WTC11 (cell line): Measurements from ENCODE around the gene PARP12. TPM values are rescaled to one million over a fixed set of nuclear protein-coding genes. Genes with fewer than 3 reads are reported as not detected.

Experiments used
- ATAC-seq: fragments of 200-7000 bp; cut with Tn5 transposase; 2 replicates; pipeline ENCODE4 v1.10.0; 2021; ENCODE audit warnings: mild to moderate bottlenecking, moderate library complexity
- CTCF ChIA-PET: fragments of 300-600 bp; sonication (Branson Sonifier 250); formaldehyde crosslinking; loops from one replicate; lab custom pipeline; 2021; ENCODE audit warnings: antibody characterized with exemption; lab: Charles Lee
- POLR2A ChIA-PET: fragments of 350-600 bp; sonication (Branson Sonifier 250); formaldehyde crosslinking; loops from one replicate; lab custom pipeline; 2021; ENCODE audit warnings: antibody characterized with exemption; lab: Charles Lee
- DNase-seq: peaks from one replicate; pipeline ENCODE4 v3.0.0; 2021; ENCODE audit warnings: low spot score
- H3K27ac Mint-ChIP-seq: 2 replicates; pipeline ENCODE4 v1.8.0; 2021; ENCODE audit warnings: mixed read lengths
- H3K27me3 Mint-ChIP-seq: 2 replicates; pipeline ENCODE4 v1.8.0; 2021; ENCODE audit warnings: low read depth, mild to moderate bottlenecking, moderate library complexity, mixed read lengths
- H3K36me3 Mint-ChIP-seq: 2 replicates; pipeline ENCODE4 v1.8.0; 2021; ENCODE audit warnings: mixed read lengths
- H3K4me1 Mint-ChIP-seq: 2 replicates; pipeline ENCODE4 v1.8.0; 2022; ENCODE audit warnings: mixed read lengths
- H3K4me3 Mint-ChIP-seq: 2 replicates; pipeline ENCODE4 v1.8.0; 2021; ENCODE audit warnings: mild to moderate bottlenecking, moderate library complexity, mixed read lengths
- H3K9me3 Mint-ChIP-seq: 2 replicates; pipeline ENCODE4 v1.8.0; 2021; ENCODE audit warnings: mixed read lengths
- ETV6 ChIP-seq: sonication (generic); formaldehyde crosslinking; IDR thresholded peaks from 2 replicates; pipeline ENCODE4 v1.8.1; 2022; ENCODE audit warnings: mild to moderate bottlenecking, missing genetic modification reagents
- FOXP1 ChIP-seq: sonication (generic); formaldehyde crosslinking; IDR thresholded peaks from 2 replicates; pipeline ENCODE4 v1.8.0; 2022; ENCODE audit warnings: missing genetic modification reagents, mild to moderate bottlenecking, moderate library complexity, borderline replicate concordance
- GABPB1 ChIP-seq: sonication (generic); formaldehyde crosslinking; IDR thresholded peaks from 2 replicates; pipeline ENCODE4 v1.8.1; 2023; ENCODE audit warnings: mild to moderate bottlenecking, missing genetic modification reagents
- JAZF1 ChIP-seq: fragments of 250-450 bp; sonication (Bioruptor Pico); IDR thresholded peaks from 2 replicates; pipeline ENCODE4 v1.9.0; 2021; ENCODE audit warnings: moderate library complexity, mild to moderate bottlenecking, inconsistent platforms
- KAT7 ChIP-seq: sonication (generic); formaldehyde crosslinking; IDR thresholded peaks from 2 replicates; pipeline ENCODE4 v1.8.1; 2023; ENCODE audit warnings: missing genetic modification reagents, mild to moderate bottlenecking, borderline replicate concordance
- TP53 ChIP-seq: sonication (generic); formaldehyde crosslinking; IDR thresholded peaks from 2 replicates; pipeline ENCODE4 v1.8.1; 2023; ENCODE audit warnings: mild to moderate bottlenecking, missing genetic modification reagents
- ZBTB21 ChIP-seq: sonication (generic); formaldehyde crosslinking; IDR thresholded peaks from 2 replicates; pipeline ENCODE4 v1.8.1; 2023; ENCODE audit warnings: mild to moderate bottlenecking, missing genetic modification reagents, borderline replicate concordance
- ZNF317 ChIP-seq: sonication (generic); formaldehyde crosslinking; IDR thresholded peaks from 2 replicates; pipeline ENCODE4 v1.8.1; 2023; ENCODE audit warnings: low read depth, mild to moderate bottlenecking, moderate library complexity, missing genetic modification reagents, borderline replicate concordance
- ZNF396 ChIP-seq: fragments of 250-450 bp; sonication (Bioruptor Pico); IDR thresholded peaks from 2 replicates; pipeline ENCODE4 v1.8.0; 2021; ENCODE audit warnings: mild to moderate bottlenecking, moderate library complexity, borderline replicate concordance
- ZNF416 ChIP-seq: fragments of 250-450 bp; sonication (Bioruptor Pico); IDR thresholded peaks from 2 replicates; pipeline ENCODE4 v1.9.0; 2021; ENCODE audit warnings: mild to moderate bottlenecking, inconsistent platforms
- total RNA-seq: library from RNA; stranded (reverse); gene quantifications from 3 replicates; pipeline ENCODE4 v1.2.3, GENCODE V29; 2021
- TF ChIP-seq, protein P1 (sequence below): sonication (generic); formaldehyde crosslinking; conservative IDR thresholded peaks from 2 replicates; pipeline ENCODE4 v1.8.1; 2023; ENCODE audit warnings: mild to moderate bottlenecking, low read depth, missing genetic modification reagents, moderate library complexity
- TF ChIP-seq, protein P2 (sequence below): fragments of 250-450 bp; sonication (Bioruptor Pico); IDR thresholded peaks from 2 replicates; pipeline ENCODE4 v1.9.0; 2021; ENCODE audit warnings: mild to moderate bottlenecking, borderline replicate concordance
- TF ChIP-seq, protein P3 (sequence below): sonication (generic); formaldehyde crosslinking; IDR thresholded peaks from 2 replicates; pipeline ENCODE4 v1.8.1; 2022; ENCODE audit warnings: missing genetic modification reagents, borderline replicate concordance
- TF ChIP-seq, protein P4 (sequence below): sonication (generic); formaldehyde crosslinking; IDR thresholded peaks from 2 replicates; pipeline ENCODE4 v1.8.0; 2023; ENCODE audit warnings: mild to moderate bottlenecking, missing genetic modification reagents

Gene PARP12
- total RNA-seq, 1 experiment from 2014 or later: 9.1 TPM

DNA sequence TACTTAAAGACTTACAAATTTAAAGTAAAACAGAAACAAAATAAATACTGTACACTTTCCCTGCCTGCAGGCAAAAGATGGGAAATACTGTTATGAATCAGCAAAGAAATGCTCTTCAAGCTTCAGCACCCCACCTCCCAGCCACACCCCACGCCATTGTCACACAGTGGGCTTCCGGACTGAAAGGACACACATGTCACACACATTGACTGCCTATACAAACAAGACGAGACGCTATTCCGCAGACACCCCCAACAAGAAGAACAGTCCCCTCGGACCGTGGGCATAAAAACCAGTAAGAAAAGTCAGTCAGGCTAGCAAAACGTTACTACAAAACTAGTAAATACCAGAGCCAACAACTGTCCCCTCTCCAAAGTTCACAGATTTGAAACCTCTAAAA, 22.2 kb upstream of the PARP12 start (continued):
- TF ChIP-seq, protein P1, sequence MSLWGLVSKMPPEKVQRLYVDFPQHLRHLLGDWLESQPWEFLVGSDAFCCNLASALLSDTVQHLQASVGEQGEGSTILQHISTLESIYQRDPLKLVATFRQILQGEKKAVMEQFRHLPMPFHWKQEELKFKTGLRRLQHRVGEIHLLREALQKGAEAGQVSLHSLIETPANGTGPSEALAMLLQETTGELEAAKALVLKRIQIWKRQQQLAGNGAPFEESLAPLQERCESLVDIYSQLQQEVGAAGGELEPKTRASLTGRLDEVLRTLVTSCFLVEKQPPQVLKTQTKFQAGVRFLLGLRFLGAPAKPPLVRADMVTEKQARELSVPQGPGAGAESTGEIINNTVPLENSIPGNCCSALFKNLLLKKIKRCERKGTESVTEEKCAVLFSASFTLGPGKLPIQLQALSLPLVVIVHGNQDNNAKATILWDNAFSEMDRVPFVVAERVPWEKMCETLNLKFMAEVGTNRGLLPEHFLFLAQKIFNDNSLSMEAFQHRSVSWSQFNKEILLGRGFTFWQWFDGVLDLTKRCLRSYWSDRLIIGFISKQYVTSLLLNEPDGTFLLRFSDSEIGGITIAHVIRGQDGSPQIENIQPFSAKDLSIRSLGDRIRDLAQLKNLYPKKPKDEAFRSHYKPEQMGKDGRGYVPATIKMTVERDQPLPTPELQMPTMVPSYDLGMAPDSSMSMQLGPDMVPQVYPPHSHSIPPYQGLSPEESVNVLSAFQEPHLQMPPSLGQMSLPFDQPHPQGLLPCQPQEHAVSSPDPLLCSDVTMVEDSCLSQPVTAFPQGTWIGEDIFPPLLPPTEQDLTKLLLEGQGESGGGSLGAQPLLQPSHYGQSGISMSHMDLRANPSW (CRISPR knock-in tag): no peak

DNA sequence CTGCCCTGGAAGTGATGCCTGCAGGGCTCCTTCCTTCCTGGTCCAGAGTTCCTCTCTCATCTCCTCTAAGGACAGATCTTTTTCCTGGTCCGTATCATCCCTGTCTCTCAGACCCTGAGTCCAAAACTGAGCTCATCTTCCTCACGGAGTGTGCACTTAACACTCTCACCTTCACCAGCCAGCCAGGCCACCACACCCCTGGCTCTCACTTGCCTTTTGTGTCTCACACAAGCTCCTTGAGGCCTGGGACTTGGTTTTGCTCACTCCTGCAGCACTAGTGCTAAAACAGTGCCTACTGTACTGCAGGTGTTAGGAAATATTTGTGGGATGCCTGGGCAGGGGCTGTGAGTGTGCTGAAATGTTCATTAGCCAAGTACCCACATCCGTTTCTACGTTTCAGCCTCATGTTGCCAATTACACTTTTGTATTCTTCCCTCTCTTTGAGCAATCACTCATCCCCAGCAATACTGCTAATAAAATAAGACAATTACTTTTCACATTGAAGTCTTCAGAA, 21.4 kb upstream of the PARP12 start:
- TF ChIP-seq ZNF416 (CRISPR knock-in tag) (no peak), KAT7 (CRISPR knock-in tag) (no peak), TP53 (no peak), FOXP1 (CRISPR knock-in tag) (no peak), ZNF317 (CRISPR knock-in tag) (no peak), ZBTB21 (CRISPR knock-in tag) (no peak), ETV6 (CRISPR knock-in tag) (no peak), GABPB1 (no peak), ZNF396 (CRISPR knock-in tag) (no peak), JAZF1 (no peak)
- TF ChIP-seq, protein P2, sequence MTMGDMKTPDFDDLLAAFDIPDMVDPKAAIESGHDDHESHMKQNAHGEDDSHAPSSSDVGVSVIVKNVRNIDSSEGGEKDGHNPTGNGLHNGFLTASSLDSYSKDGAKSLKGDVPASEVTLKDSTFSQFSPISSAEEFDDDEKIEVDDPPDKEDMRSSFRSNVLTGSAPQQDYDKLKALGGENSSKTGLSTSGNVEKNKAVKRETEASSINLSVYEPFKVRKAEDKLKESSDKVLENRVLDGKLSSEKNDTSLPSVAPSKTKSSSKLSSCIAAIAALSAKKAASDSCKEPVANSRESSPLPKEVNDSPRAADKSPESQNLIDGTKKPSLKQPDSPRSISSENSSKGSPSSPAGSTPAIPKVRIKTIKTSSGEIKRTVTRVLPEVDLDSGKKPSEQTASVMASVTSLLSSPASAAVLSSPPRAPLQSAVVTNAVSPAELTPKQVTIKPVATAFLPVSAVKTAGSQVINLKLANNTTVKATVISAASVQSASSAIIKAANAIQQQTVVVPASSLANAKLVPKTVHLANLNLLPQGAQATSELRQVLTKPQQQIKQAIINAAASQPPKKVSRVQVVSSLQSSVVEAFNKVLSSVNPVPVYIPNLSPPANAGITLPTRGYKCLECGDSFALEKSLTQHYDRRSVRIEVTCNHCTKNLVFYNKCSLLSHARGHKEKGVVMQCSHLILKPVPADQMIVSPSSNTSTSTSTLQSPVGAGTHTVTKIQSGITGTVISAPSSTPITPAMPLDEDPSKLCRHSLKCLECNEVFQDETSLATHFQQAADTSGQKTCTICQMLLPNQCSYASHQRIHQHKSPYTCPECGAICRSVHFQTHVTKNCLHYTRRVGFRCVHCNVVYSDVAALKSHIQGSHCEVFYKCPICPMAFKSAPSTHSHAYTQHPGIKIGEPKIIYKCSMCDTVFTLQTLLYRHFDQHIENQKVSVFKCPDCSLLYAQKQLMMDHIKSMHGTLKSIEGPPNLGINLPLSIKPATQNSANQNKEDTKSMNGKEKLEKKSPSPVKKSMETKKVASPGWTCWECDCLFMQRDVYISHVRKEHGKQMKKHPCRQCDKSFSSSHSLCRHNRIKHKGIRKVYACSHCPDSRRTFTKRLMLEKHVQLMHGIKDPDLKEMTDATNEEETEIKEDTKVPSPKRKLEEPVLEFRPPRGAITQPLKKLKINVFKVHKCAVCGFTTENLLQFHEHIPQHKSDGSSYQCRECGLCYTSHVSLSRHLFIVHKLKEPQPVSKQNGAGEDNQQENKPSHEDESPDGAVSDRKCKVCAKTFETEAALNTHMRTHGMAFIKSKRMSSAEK (CRISPR knock-in tag): no peak
- TF ChIP-seq, protein P3, sequence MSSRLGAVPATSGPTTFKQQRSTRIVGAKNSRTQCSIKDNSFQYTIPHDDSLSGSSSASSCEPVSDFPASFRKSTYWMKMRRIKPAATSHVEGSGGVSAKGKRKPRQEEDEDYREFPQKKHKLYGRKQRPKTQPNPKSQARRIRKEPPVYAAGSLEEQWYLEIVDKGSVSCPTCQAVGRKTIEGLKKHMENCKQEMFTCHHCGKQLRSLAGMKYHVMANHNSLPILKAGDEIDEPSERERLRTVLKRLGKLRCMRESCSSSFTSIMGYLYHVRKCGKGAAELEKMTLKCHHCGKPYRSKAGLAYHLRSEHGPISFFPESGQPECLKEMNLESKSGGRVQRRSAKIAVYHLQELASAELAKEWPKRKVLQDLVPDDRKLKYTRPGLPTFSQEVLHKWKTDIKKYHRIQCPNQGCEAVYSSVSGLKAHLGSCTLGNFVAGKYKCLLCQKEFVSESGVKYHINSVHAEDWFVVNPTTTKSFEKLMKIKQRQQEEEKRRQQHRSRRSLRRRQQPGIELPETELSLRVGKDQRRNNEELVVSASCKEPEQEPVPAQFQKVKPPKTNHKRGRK: no peak
- TF ChIP-seq, protein P1 (CRISPR knock-in tag): no peak
- TF ChIP-seq, protein P4, sequence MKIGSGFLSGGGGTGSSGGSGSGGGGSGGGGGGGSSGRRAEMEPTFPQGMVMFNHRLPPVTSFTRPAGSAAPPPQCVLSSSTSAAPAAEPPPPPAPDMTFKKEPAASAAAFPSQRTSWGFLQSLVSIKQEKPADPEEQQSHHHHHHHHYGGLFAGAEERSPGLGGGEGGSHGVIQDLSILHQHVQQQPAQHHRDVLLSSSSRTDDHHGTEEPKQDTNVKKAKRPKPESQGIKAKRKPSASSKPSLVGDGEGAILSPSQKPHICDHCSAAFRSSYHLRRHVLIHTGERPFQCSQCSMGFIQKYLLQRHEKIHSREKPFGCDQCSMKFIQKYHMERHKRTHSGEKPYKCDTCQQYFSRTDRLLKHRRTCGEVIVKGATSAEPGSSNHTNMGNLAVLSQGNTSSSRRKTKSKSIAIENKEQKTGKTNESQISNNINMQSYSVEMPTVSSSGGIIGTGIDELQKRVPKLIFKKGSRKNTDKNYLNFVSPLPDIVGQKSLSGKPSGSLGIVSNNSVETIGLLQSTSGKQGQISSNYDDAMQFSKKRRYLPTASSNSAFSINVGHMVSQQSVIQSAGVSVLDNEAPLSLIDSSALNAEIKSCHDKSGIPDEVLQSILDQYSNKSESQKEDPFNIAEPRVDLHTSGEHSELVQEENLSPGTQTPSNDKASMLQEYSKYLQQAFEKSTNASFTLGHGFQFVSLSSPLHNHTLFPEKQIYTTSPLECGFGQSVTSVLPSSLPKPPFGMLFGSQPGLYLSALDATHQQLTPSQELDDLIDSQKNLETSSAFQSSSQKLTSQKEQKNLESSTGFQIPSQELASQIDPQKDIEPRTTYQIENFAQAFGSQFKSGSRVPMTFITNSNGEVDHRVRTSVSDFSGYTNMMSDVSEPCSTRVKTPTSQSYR (CRISPR knock-in tag): no peak
- no peak overlapping the region for H3K4me3 Mint-ChIP-seq
- ChIA-PET POLR2A (interaction anchor here (1.2 kb wide), 1 partner anchor 44 kb away, joined by 3 read pairs; no protein-coding TSS in a partner anchor), CTCF (no interaction called here)
- ATAC-seq: no peak
- H3K27ac Mint-ChIP-seq: peak overlapping the region; percentile 10; the same call in 1 of the 2 replicates
- H3K9me3 Mint-ChIP-seq: no peaks in the 10 kb centered on the region
- no peaks in the 10 kb centered on the region for H3K27me3 Mint-ChIP-seq
- H3K36me3 Mint-ChIP-seq: no peaks in the 10 kb centered on the region
- H3K4me1 Mint-ChIP-seq: peaks cover 6% of the 10 kb centered on the region
- DNase-seq: no peak
